Loucy (cell line): ENCODE measurements around the gene FAM222A.
A peak's percentile ranks its signal among the peaks of the same experiment; 100 is the strongest.

Experiments used
- H2AFZ ChIP-seq: fragments of 200-600 bp; sonication (generic); 2 replicates; pipeline ENCODE4 v1.6.0; 2016; ENCODE audit warnings: antibody characterized with exemption, mild to moderate bottlenecking, low read length, moderate library complexity
- H3F3A ChIP-seq: fragments of 200-600 bp; 2 replicates; pipeline ENCODE4 v1.6.0; 2016; ENCODE audit warnings: antibody characterized with exemption, low read depth, mild to moderate bottlenecking
- H3K27me3 ChIP-seq: fragments of 200-600 bp; sonication (generic); 2 replicates; pipeline ENCODE4 v1.6.1; 2014; ENCODE audit warnings: low read length, mild to moderate bottlenecking; ENCODE audit not compliant: insufficient read depth, poor library complexity, severe bottlenecking
- H3K36me3 ChIP-seq: fragments of 200-600 bp; sonication (generic); 2 replicates; pipeline ENCODE4 v1.6.1; 2016; ENCODE audit warnings: low read length; ENCODE audit not compliant: insufficient read depth
- H3K4me1 ChIP-seq: fragments of 200-600 bp; sonication (generic); 2 replicates; pipeline ENCODE4 v1.5.1; 2014; ENCODE audit warnings: low read length, mild to moderate bottlenecking; ENCODE audit not compliant: insufficient read depth, poor library complexity, severe bottlenecking
- H3K4me2 ChIP-seq: fragments of 200-600 bp; sonication (generic); 2 replicates; pipeline ENCODE4 v1.6.0; 2014; ENCODE audit warnings: antibody characterized with exemption, low read length, low read depth, mild to moderate bottlenecking; ENCODE audit not compliant: poor library complexity, severe bottlenecking
- H3K4me3 ChIP-seq: fragments of 200-600 bp; sonication (generic); 2 replicates; pipeline ENCODE4 v1.5.1; 2014; ENCODE audit warnings: low read length, mild to moderate bottlenecking, mixed read lengths; ENCODE audit not compliant: poor library complexity, severe bottlenecking
- H3K79me2 ChIP-seq: fragments of 200-600 bp; sonication (generic); 2 replicates; pipeline ENCODE4 v1.6.1; 2014; ENCODE audit warnings: low read length; ENCODE audit not compliant: insufficient read depth
- H3K9ac ChIP-seq: fragments of 200-600 bp; sonication (generic); 2 replicates; pipeline ENCODE4 v1.6.0; 2014; ENCODE audit warnings: mild to moderate bottlenecking, low read depth, low read length, moderate library complexity; ENCODE audit not compliant: poor library complexity, severe bottlenecking
- H3K9me2 ChIP-seq: fragments of 200-600 bp; sonication (generic); replicated peaks from 2 replicates; pipeline ENCODE4 v1.6.1; 2016; ENCODE audit warnings: low read depth, low read length, mixed read lengths
- H3K9me3 ChIP-seq: fragments of 200-600 bp; sonication (generic); 2 replicates; pipeline ENCODE4 v1.6.1; 2014; ENCODE audit warnings: mild to moderate bottlenecking, antibody characterized with exemption, low read length, low read depth; ENCODE audit not compliant: insufficient read depth
- H4K20me1 ChIP-seq: fragments of 200-600 bp; sonication (generic); 2 replicates; pipeline ENCODE4 v1.6.0; 2014; ENCODE audit warnings: antibody characterized with exemption, low read length, mild to moderate bottlenecking; ENCODE audit not compliant: insufficient read depth, poor library complexity, severe bottlenecking
- CTCF ChIP-seq: fragments of 200-600 bp; sonication (generic); conservative IDR thresholded peaks from 2 replicates; pipeline ENCODE4 v1.5.1; 2014; ENCODE audit warnings: mild to moderate bottlenecking, antibody characterized with exemption, low read length
- EZH2phosphoT487 ChIP-seq: fragments of 200-600 bp; IDR thresholded peaks from 2 replicates; pipeline ENCODE4 v1.6.1; 2018; ENCODE audit warnings: antibody characterized with exemption, mild to moderate bottlenecking, moderate library complexity, borderline replicate concordance

The FAM222A gene

GRCh38 chr12:109802828-109803227, 89.2 kb downstream of the FAM222A start:
- Histone ChIP-seq H4K20me1 (no peaks in the 10 kb centered on the region), H3K4me2 (no peak overlapping the region), H3F3A (no peaks in the 10 kb centered on the region), H3K4me1 (no peaks in the 10 kb centered on the region), H2AFZ (no peak overlapping the region), H3K4me3 (no peak overlapping the region), H3K9ac (no peak overlapping the region), H3K9me3 (no peaks in the 10 kb centered on the region), H3K27me3 (no peaks in the 10 kb centered on the region), H3K36me3 (no peaks in the 10 kb centered on the region), H3K79me2 (no peaks in the 10 kb centered on the region), H3K9me2 (no peaks in the 10 kb centered on the region)
- TF ChIP-seq CTCF: no peak
- TF ChIP-seq EZH2phosphoT487: no peak

GRCh38 chr12:109803678-109804077, 90.1 kb downstream of the FAM222A start:
- Histone ChIP-seq H3K9me2 (no peaks in the 10 kb centered on the region), H2AFZ (no peak overlapping the region), H3K4me2 (no peak overlapping the region), H3K9me3 (no peaks in the 10 kb centered on the region), H3K36me3 (no peaks in the 10 kb centered on the region), H4K20me1 (no peaks in the 10 kb centered on the region), H3K4me1 (no peaks in the 10 kb centered on the region), H3K79me2 (no peaks in the 10 kb centered on the region), H3K27me3 (no peaks in the 10 kb centered on the region), H3K9ac (no peak overlapping the region), H3K4me3 (no peak overlapping the region), H3F3A (no peaks in the 10 kb centered on the region)
- TF ChIP-seq EZH2phosphoT487 (no peak), CTCF (no peak)

- Histone ChIP-seq H4K20me1 (no peaks in the 10 kb centered on the region), H3K4me1 (no peaks in the 10 kb centered on the region), H2AFZ (no peak overlapping the region), H3K9me2 (no peaks in the 10 kb centered on the region), H3K36me3 (no peaks in the 10 kb centered on the region), H3K27me3 (no peaks in the 10 kb centered on the region), H3K79me2 (no peaks in the 10 kb centered on the region), H3K4me3 (no peak overlapping the region), H3K9me3 (no peaks in the 10 kb centered on the region), H3F3A (no peaks in the 10 kb centered on the region), H3K4me2 (no peak overlapping the region), H3K9ac (no peak overlapping the region)
- TF ChIP-seq CTCF (peak; percentile 98), EZH2phosphoT487 (no peak)
Observed at GRCh38 chr12:109804820-109805761, 91.5 kb downstream of the FAM222A start.
